HL-60 (cell line): ENCODE data around the gene STK32B.

Source experiments
- DNase-seq, 2 experiments: peaks; one replicate each; pipeline ENCODE4 v3.0.0-alpha.2; 2010 to 2020; ENCODE audit warnings: low read depth in 1 of 2, low spot score in 1 of 2
- H3K27ac ChIP-seq: fragments of 250-450 bp; sonication (Bioruptor Pico); replicated peaks from 2 replicates; pipeline ENCODE4 v1.5.1; 2020; ENCODE audit warnings: mild to moderate bottlenecking, moderate library complexity
- H3K27me3 ChIP-seq: fragments of 250-450 bp; sonication (Bioruptor Pico); 2 replicates; pipeline ENCODE4 v1.5.1; 2021; ENCODE audit warnings: mild to moderate bottlenecking, moderate library complexity; ENCODE audit not compliant: insufficient read depth, poor library complexity, severe bottlenecking
- H3K4me3 ChIP-seq: replicated peaks from 2 replicates; pipeline ENCODE4 v1.5.1; 2011; ENCODE audit warnings: mild to moderate bottlenecking, control low read depth, low read length; ENCODE audit not compliant: insufficient read depth
- CTCF ChIP-seq: IDR thresholded peaks from one replicate; pipeline ENCODE4 v1.5.1; 2011; ENCODE audit warnings: low read length, control low read depth, inconsistent platforms; ENCODE audit not compliant: insufficient read depth
- GABPA ChIP-seq: IDR thresholded peaks from 2 replicates; pipeline ENCODE4 v1.6.1; 2012; ENCODE audit warnings: low read depth
- POLR2AphosphoS5 ChIP-seq: IDR thresholded peaks from 2 replicates; pipeline ENCODE4 v1.6.1; 2012; ENCODE audit warnings: low read depth
- REST ChIP-seq: IDR thresholded peaks from 2 replicates; pipeline ENCODE4 v1.6.1; 2012; ENCODE audit warnings: low read depth; ENCODE audit not compliant: insufficient replicate concordance
- SPI1 ChIP-seq: IDR thresholded peaks from 2 replicates; pipeline ENCODE4 v1.6.1; 2012; ENCODE audit warnings: low read depth, mild to moderate bottlenecking, borderline replicate concordance

Gene STK32B

GRCh38 chr4:5463936-5464650 is 412.8 kb downstream of the STK32B start:
- H3K4me3 ChIP-seq = no peak overlapping the region
- TF ChIP-seq REST = no peak
- no peak for TF ChIP-seq GABPA
- TF ChIP-seq POLR2AphosphoS5 = no peak
- no peak for TF ChIP-seq SPI1
- no peak for TF ChIP-seq CTCF
- no peak for DNase-seq

GRCh38 chr4:5465529-5465928 is 414.2 kb downstream of the STK32B start:
- H3K4me3 ChIP-seq = no peak overlapping the region
- TF ChIP-seq SPI1 (no peak), GABPA (no peak), REST (no peak), CTCF (no peak), POLR2AphosphoS5 (no peak)
- H3K27ac ChIP-seq = no peak overlapping the region
- H3K27me3 ChIP-seq = no peaks in the 10 kb centered on the region
- no peak for DNase-seq

More at GRCh38 chr4:5463936-5464650, 412.8 kb downstream of the STK32B start:
- H3K27ac ChIP-seq = no peak overlapping the region
- H3K27me3 ChIP-seq = no peaks in the 10 kb centered on the region

GRCh38 chr4:5465956-5466355 is 414.7 kb downstream of the STK32B start:
- no peak for TF ChIP-seq SPI1
- TF ChIP-seq CTCF = no peak
- no peak for TF ChIP-seq GABPA
- TF ChIP-seq REST = no peak
- TF ChIP-seq POLR2AphosphoS5 = no peak
- Histone ChIP-seq H3K27ac (no peak overlapping the region), H3K4me3 (no peak overlapping the region), H3K27me3 (no peaks in the 10 kb centered on the region)
- DNase-seq = no peak
